ENCODE results near the gene PRAMEF5. TPM values are rescaled to one million over a fixed set of nuclear protein-coding genes. Genes with fewer than 3 reads are reported as not detected.
"Not testable (repeated sequence)": the region's sequence is repeated elsewhere in the genome, so short reads cannot be mapped to it uniquely, and the experiment has no call there.

Gene PRAMEF5
- not detected in 2 replicates for total RNA-seq (2014; rRNA removed; shearing (Covaris generic))

GRCh38 chr1:13253898-13254297, at the start of gene PRAMEF5:
PRAMEF5 (plus strand) TSS chr1:13254198; CDS start chr1:13259269, 5,071 bp downstream.
- not testable (repeated sequence) for H3K36me3 ChIP-seq; H3K9me3 ChIP-seq (replicated peaks); DNase-seq (ENCODE audit: low read depth in 1 of 2, low spot score in 2 of 2); H3K27me3 ChIP-seq (replicated peaks); H3K4me3 ChIP-seq; H3K4me1 ChIP-seq (replicated peaks); H3K27ac ChIP-seq

GRCh38 chr1:13208712-13209111, 45.3 kb upstream of the PRAMEF5 start:
- H3K4me3 ChIP-seq = not testable (repeated sequence)

GRCh38 chr1:13216619-13217018, 37.4 kb upstream of the PRAMEF5 start:
- not testable (repeated sequence) for H3K9me3 ChIP-seq (replicated peaks); H3K4me1 ChIP-seq (replicated peaks); H3K27me3 ChIP-seq (replicated peaks); DNase-seq (ENCODE audit: low read depth in 1 of 2, low spot score in 2 of 2); H3K4me3 ChIP-seq; H3K27ac ChIP-seq; H3K36me3 ChIP-seq

More at GRCh38 chr1:13208712-13209111, 45.3 kb upstream of the PRAMEF5 start:
- not testable (repeated sequence) for H3K27ac ChIP-seq; DNase-seq (ENCODE audit: low read depth in 1 of 2, low spot score in 2 of 2); H3K4me1 ChIP-seq (replicated peaks); H3K9me3 ChIP-seq (replicated peaks); H3K27me3 ChIP-seq (replicated peaks); H3K36me3 ChIP-seq

GRCh38 chr1:13219203-13219602, 34.8 kb upstream of the PRAMEF5 start:
- H3K9me3 ChIP-seq (replicated peaks); H3K4me3 ChIP-seq; H3K27ac ChIP-seq; H3K36me3 ChIP-seq; H3K27me3 ChIP-seq (replicated peaks); DNase-seq (ENCODE audit: low read depth in 1 of 2, low spot score in 2 of 2); H3K4me1 ChIP-seq (replicated peaks): not testable (repeated sequence)

GRCh38 chr1:13222788-13223187, 31.2 kb upstream of the PRAMEF5 start:
- H3K27me3 ChIP-seq (replicated peaks); H3K36me3 ChIP-seq; H3K9me3 ChIP-seq (replicated peaks); H3K27ac ChIP-seq; H3K4me3 ChIP-seq; H3K4me1 ChIP-seq (replicated peaks); DNase-seq (ENCODE audit: low read depth in 1 of 2, low spot score in 2 of 2): not testable (repeated sequence)

GRCh38 chr1:13224480-13225060, 29.4 kb upstream of the PRAMEF5 start:
- H3K27me3 ChIP-seq (replicated peaks) = 0 out of 2 replicates have a peak, but pooled peaks cover 2% of the 10 kb centered on the region
- no peaks in the 10 kb centered on the region for H3K4me1 ChIP-seq (replicated peaks)
- H3K4me3 ChIP-seq = no peak overlapping the region
- H3K27ac ChIP-seq = no peak overlapping the region
- H3K9me3 ChIP-seq (replicated peaks) = peaks cover 4% of the 10 kb centered on the region; the same call in 1 of the 2 replicates
- no peaks in the 10 kb centered on the region for H3K36me3 ChIP-seq
- DNase-seq (ENCODE audit: low read depth in 1 of 2, low spot score in 2 of 2) = no peak

GRCh38 chr1:13225675-13226204, 28.3 kb upstream of the PRAMEF5 start, which contains the start of gene PRAMEF18:
PRAMEF18 (minus strand) TSS chr1:13226154; CDS start chr1:13226106, 48 bp downstream.
- not testable (repeated sequence) for H3K27me3 ChIP-seq (replicated peaks); H3K9me3 ChIP-seq (replicated peaks); H3K4me1 ChIP-seq (replicated peaks); H3K36me3 ChIP-seq; DNase-seq (ENCODE audit: low read depth in 1 of 2, low spot score in 2 of 2); H3K4me3 ChIP-seq; H3K27ac ChIP-seq

- H3K27ac ChIP-seq; H3K4me3 ChIP-seq; H3K4me1 ChIP-seq (replicated peaks); H3K27me3 ChIP-seq (replicated peaks); H3K9me3 ChIP-seq (replicated peaks); H3K36me3 ChIP-seq; DNase-seq (ENCODE audit: low read depth in 1 of 2, low spot score in 2 of 2): not testable (repeated sequence)
Measured at GRCh38 chr1:13227271-13228055, 26.5 kb upstream of the PRAMEF5 start.

- 0 out of 2 replicates have a peak, but pooled peaks cover 2% of the 10 kb centered on the region for H3K27me3 ChIP-seq (replicated peaks)
- H3K9me3 ChIP-seq (replicated peaks) = peaks cover 4% of the 10 kb centered on the region; the same call in 1 of the 2 replicates
- no peak overlapping the region for H3K27ac ChIP-seq
- no peak overlapping the region for H3K4me3 ChIP-seq
- no peaks in the 10 kb centered on the region for H3K36me3 ChIP-seq
- no peaks in the 10 kb centered on the region for H3K4me1 ChIP-seq (replicated peaks)
- DNase-seq (ENCODE audit: low read depth in 1 of 2, low spot score in 2 of 2) = no peak
Measured at GRCh38 chr1:13228343-13228781, 25.6 kb upstream of the PRAMEF5 start.

- H3K4me3 ChIP-seq; DNase-seq (ENCODE audit: low read depth in 1 of 2, low spot score in 2 of 2); H3K9me3 ChIP-seq (replicated peaks); H3K27ac ChIP-seq; H3K36me3 ChIP-seq; H3K27me3 ChIP-seq (replicated peaks); H3K4me1 ChIP-seq (replicated peaks): not testable (repeated sequence)
Measured at GRCh38 chr1:13230096-13230495, 23.9 kb upstream of the PRAMEF5 start.

GRCh38 chr1:13230601-13231000, 23.4 kb upstream of the PRAMEF5 start:
- not testable (repeated sequence) for H3K27me3 ChIP-seq (replicated peaks); H3K9me3 ChIP-seq (replicated peaks); DNase-seq (ENCODE audit: low read depth in 1 of 2, low spot score in 2 of 2)

GRCh38 chr1:13231061-13231750, 22.8 kb upstream of the PRAMEF5 start:
- not testable (repeated sequence) for H3K27me3 ChIP-seq (replicated peaks); DNase-seq (ENCODE audit: low read depth in 1 of 2, low spot score in 2 of 2); H3K4me1 ChIP-seq (replicated peaks); H3K9me3 ChIP-seq (replicated peaks); H3K4me3 ChIP-seq; H3K36me3 ChIP-seq; H3K27ac ChIP-seq

More at GRCh38 chr1:13230601-13231000, 23.4 kb upstream of the PRAMEF5 start:
- H3K36me3 ChIP-seq; H3K4me1 ChIP-seq (replicated peaks); H3K4me3 ChIP-seq; H3K27ac ChIP-seq: not testable (repeated sequence)

- H3K4me1 ChIP-seq (replicated peaks); DNase-seq (ENCODE audit: low read depth in 1 of 2, low spot score in 2 of 2); H3K27ac ChIP-seq; H3K36me3 ChIP-seq; H3K4me3 ChIP-seq; H3K27me3 ChIP-seq (replicated peaks); H3K9me3 ChIP-seq (replicated peaks): not testable (repeated sequence)
Measured at GRCh38 chr1:13232056-13232455, 21.9 kb upstream of the PRAMEF5 start.

- not testable (repeated sequence) for H3K36me3 ChIP-seq; H3K9me3 ChIP-seq (replicated peaks); H3K27ac ChIP-seq; H3K27me3 ChIP-seq (replicated peaks); H3K4me1 ChIP-seq (replicated peaks); H3K4me3 ChIP-seq; DNase-seq (ENCODE audit: low read depth in 1 of 2, low spot score in 2 of 2)
Measured at GRCh38 chr1:13234057-13234456, 19.9 kb upstream of the PRAMEF5 start.

All from SJSA1 (cell line).